DOHH2 (cell line): ENCODE data around the gene FOXG1.

Source experiments
- H3F3A ChIP-seq: fragments of 200-600 bp; sonication (generic), shearing (Covaris generic); 2 replicates; pipeline ENCODE4 v1.6.0; 2016; ENCODE audit warnings: antibody characterized with exemption, mild to moderate bottlenecking; ENCODE audit not compliant: control insufficient read depth, insufficient read depth
- H3K27ac ChIP-seq: fragments of 200-600 bp; sonication (generic); 2 replicates; pipeline ENCODE4 v1.5.1; 2014; ENCODE audit warnings: low read depth, mild to moderate bottlenecking, low read length, moderate library complexity
- H3K27me3 ChIP-seq: fragments of 200-600 bp; sonication (generic); 2 replicates; pipeline ENCODE4 v1.6.1; 2014; ENCODE audit warnings: mild to moderate bottlenecking, low read length, mixed read lengths; ENCODE audit not compliant: control insufficient read depth
- H3K36me3 ChIP-seq: fragments of 200-600 bp; sonication (generic); 2 replicates; pipeline ENCODE4 v1.6.1; 2014; ENCODE audit warnings: mild to moderate bottlenecking, low read length, moderate library complexity, mixed read lengths; ENCODE audit not compliant: control insufficient read depth
- H3K4me1 ChIP-seq: fragments of 200-600 bp; sonication (generic); 2 replicates; pipeline ENCODE4 v1.6.1; 2014; ENCODE audit warnings: mild to moderate bottlenecking, low read length, mixed read lengths; ENCODE audit not compliant: control insufficient read depth
- H3K4me2 ChIP-seq: fragments of 200-600 bp; sonication (generic); 2 replicates; pipeline ENCODE4 v1.6.0; 2014; ENCODE audit warnings: mild to moderate bottlenecking, low read length, moderate library complexity
- H3K4me3 ChIP-seq: fragments of 200-600 bp; sonication (generic); 2 replicates; pipeline ENCODE4 v1.5.1; 2014; ENCODE audit warnings: mild to moderate bottlenecking, low read length, mixed read lengths
- H3K79me2 ChIP-seq: fragments of 200-600 bp; sonication (generic); 2 replicates; pipeline ENCODE4 v1.6.1; 2014; ENCODE audit warnings: mild to moderate bottlenecking, low read length, mixed read lengths; ENCODE audit not compliant: control insufficient read depth
- H3K9me2 ChIP-seq: fragments of 200-600 bp; sonication (generic); replicated peaks from 2 replicates; pipeline ENCODE4 v1.6.1; 2014; ENCODE audit warnings: mild to moderate bottlenecking, low read length, mixed read lengths; ENCODE audit not compliant: control insufficient read depth
- H3K9me3 ChIP-seq: fragments of 200-600 bp; sonication (generic); 2 replicates; pipeline ENCODE4 v1.6.1; 2014; ENCODE audit warnings: antibody characterized with exemption, low read length, mixed read lengths; ENCODE audit not compliant: control insufficient read depth, insufficient read depth
- H4K20me1 ChIP-seq: fragments of 200-600 bp; sonication (generic); 2 replicates; pipeline ENCODE4 v1.6.0; 2014; ENCODE audit warnings: low read depth, mild to moderate bottlenecking, antibody characterized with exemption, low read length, moderate library complexity; ENCODE audit not compliant: control insufficient read depth, insufficient read depth
- CTCF ChIP-seq: fragments of 200-600 bp; sonication (generic); IDR thresholded peaks from one replicate; pipeline ENCODE4 v1.5.1; 2014; ENCODE audit warnings: antibody characterized with exemption, mild to moderate bottlenecking, low read depth, low read length; ENCODE audit not compliant: poor library complexity, severe bottlenecking
- EZH2phosphoT487 ChIP-seq: fragments of 200-600 bp; sonication (generic); IDR thresholded peaks from 2 replicates; pipeline ENCODE4 v1.6.1; 2017; ENCODE audit warnings: borderline replicate concordance, mild to moderate bottlenecking, antibody characterized with exemption, low read length, moderate library complexity, mixed read lengths

Gene FOXG1

DNA sequence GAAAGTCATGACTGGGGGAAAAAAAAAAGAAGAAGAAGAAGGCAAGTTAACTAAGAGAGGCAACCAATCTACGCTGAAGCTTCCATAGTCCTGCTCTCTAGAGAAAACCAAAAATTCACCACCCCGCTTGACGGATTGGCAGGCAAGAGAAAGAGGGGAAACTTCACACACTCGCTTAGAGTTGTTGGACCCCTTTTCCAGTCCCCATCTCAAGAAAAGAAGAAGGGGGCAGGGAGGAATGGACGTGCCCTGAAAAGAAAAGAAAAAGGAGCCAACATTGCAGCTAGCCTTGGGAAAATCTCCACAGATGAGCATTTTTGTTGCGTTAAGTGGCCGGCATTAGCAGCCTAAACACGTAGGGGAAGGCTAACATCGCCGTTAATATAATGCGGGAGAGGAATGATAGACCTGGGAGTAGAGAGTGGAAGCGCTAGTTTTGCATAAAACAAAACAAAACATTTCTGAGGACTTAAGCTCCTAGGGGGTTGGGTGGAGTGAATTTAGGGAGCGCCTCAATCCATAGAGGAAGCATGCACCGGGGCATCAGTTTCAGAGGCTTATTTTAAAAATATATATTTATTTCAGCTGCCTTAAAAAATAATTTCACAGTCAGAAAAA, 11.3 kb upstream of the FOXG1 start:
- Histone ChIP-seq H3K36me3 (no peaks in the 10 kb centered on the region), H3K4me1 (no peaks in the 10 kb centered on the region), H3K9me3 (no peaks in the 10 kb centered on the region), H3K79me2 (no peaks in the 10 kb centered on the region), H4K20me1 (no peaks in the 10 kb centered on the region), H3K4me2 (no peak overlapping the region), H3F3A (no peaks in the 10 kb centered on the region), H3K27ac (no peak overlapping the region), H3K27me3 (no peaks in the 10 kb centered on the region; the same call in 1 of the 2 replicates), H3K9me2 (no peaks in the 10 kb centered on the region), H3K4me3 (no peak overlapping the region)
- TF ChIP-seq CTCF (no peak), EZH2phosphoT487 (no peak)

DNA sequence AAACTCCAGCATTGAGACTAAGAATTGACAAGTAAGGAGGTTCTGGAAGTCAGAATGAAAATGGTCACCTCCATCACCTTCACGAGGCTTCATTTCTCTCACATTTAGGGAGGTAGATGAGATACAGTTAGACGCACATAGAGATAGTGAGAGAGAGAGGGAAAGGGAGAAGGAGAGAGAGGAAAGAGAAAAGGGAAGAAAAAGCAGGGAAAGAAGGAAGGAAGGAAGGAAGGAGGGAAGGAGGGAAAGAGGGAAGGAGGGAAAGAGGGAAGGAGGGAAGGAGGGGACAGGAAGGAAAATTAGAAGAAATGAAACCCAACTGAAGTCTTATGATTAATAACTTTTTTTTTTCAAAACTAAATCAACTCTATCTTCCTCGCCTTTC, 10.7 kb upstream of the FOXG1 start:
- Histone ChIP-seq H3F3A (no peaks in the 10 kb centered on the region), H3K9me2 (no peaks in the 10 kb centered on the region), H3K27ac (no peak overlapping the region), H3K27me3 (no peaks in the 10 kb centered on the region; the same call in 1 of the 2 replicates), H3K4me3 (no peak overlapping the region), H3K4me1 (no peaks in the 10 kb centered on the region), H4K20me1 (no peaks in the 10 kb centered on the region), H3K36me3 (no peaks in the 10 kb centered on the region), H3K79me2 (no peaks in the 10 kb centered on the region), H3K4me2 (no peak overlapping the region), H3K9me3 (no peaks in the 10 kb centered on the region)
- TF ChIP-seq EZH2phosphoT487 (no peak), CTCF (no peak)

- Histone ChIP-seq H3K36me3 (no peaks in the 10 kb centered on the region), H4K20me1 (no peaks in the 10 kb centered on the region), H3K27ac (no peak overlapping the region), H3K27me3 (no peaks in the 10 kb centered on the region; the same call in 1 of the 2 replicates), H3K9me3 (no peaks in the 10 kb centered on the region), H3K4me3 (no peak overlapping the region), H3K9me2 (no peaks in the 10 kb centered on the region), H3K79me2 (no peaks in the 10 kb centered on the region), H3F3A (no peaks in the 10 kb centered on the region), H3K4me1 (no peaks in the 10 kb centered on the region), H3K4me2 (no peak overlapping the region)
- TF ChIP-seq CTCF, result no peak
Observed at GRCh38 chr14:28756269-28756883, 10.2 kb upstream of the FOXG1 start.
